GM19452 (cell line): Measurements from ENCODE around the gene SLC17A5.

Source experiments
- ATAC-seq: cut with Tn5 transposase; IDR thresholded peaks from one replicate; pipeline ENCODE4 v1.9.1; 2021; ENCODE audit not compliant: unreplicated experiment

SLC17A5 gene

GRCh38 chr6:73667798-73668197 lies 14.0 kb upstream of the SLC17A5 start:
- no peak for ATAC-seq

- ATAC-seq, result no peak
Observed at GRCh38 chr6:73666393-73666792, 12.6 kb upstream of the SLC17A5 start.

- no peak for ATAC-seq
Observed at GRCh38 chr6:73665686-73666319, 12.0 kb upstream of the SLC17A5 start.

- no peak for ATAC-seq
Observed at GRCh38 chr6:73664701-73665100, 10.9 kb upstream of the SLC17A5 start.

GRCh38 chr6:73657201-73657600 lies 3.4 kb upstream of the SLC17A5 start:
- ATAC-seq, result no peak

GRCh38 chr6:73656531-73657145 lies 2.8 kb upstream of the SLC17A5 start:
- ATAC-seq, result no peak

- no peak for ATAC-seq
Observed at GRCh38 chr6:73655341-73655917, 1.6 kb upstream of the SLC17A5 start.

- peak; percentile 41 for ATAC-seq
Observed at GRCh38 chr6:73652637-73653570, 888 bp downstream of the SLC17A5 start.

- no peak for ATAC-seq
Observed at GRCh38 chr6:73649783-73650182, 4.0 kb downstream of the SLC17A5 start.

GRCh38 chr6:73648166-73648565 lies 5.6 kb downstream of the SLC17A5 start:
- no peak for ATAC-seq

- no peak for ATAC-seq
Observed at GRCh38 chr6:73644941-73645591, 8.7 kb downstream of the SLC17A5 start.

GRCh38 chr6:73644030-73644429 lies 9.8 kb downstream of the SLC17A5 start:
- ATAC-seq, result no peak

- no peak for ATAC-seq
Observed at GRCh38 chr6:73642530-73642929, 11.3 kb downstream of the SLC17A5 start.

- no peak for ATAC-seq
Observed at GRCh38 chr6:73640179-73640750, 13.5 kb downstream of the SLC17A5 start.

GRCh38 chr6:73639040-73639439 lies 14.8 kb downstream of the SLC17A5 start:
- ATAC-seq, result no peak

- no peak for ATAC-seq
Observed at GRCh38 chr6:73637404-73637803, 16.4 kb downstream of the SLC17A5 start.

GRCh38 chr6:73636048-73636447 lies 17.7 kb downstream of the SLC17A5 start:
- no peak for ATAC-seq

GRCh38 chr6:73632346-73632745 lies 21.4 kb downstream of the SLC17A5 start:
- ATAC-seq, result no peak

GRCh38 chr6:73631849-73632248 lies 21.9 kb downstream of the SLC17A5 start:
- no peak for ATAC-seq

- no peak for ATAC-seq
Observed at GRCh38 chr6:73630401-73630800, 23.4 kb downstream of the SLC17A5 start.

GRCh38 chr6:73624896-73625295 lies 28.9 kb downstream of the SLC17A5 start:
- ATAC-seq, result no peak
